Measurements from ENCODE around the gene MAN2C1. TPM values are rescaled to one million over a fixed set of nuclear protein-coding genes. Genes with fewer than 3 reads are reported as not detected.
"Not testable (repeated sequence)": the region's sequence is repeated elsewhere in the genome, so short reads cannot be mapped to it uniquely, and the experiment has no call there.

The MAN2C1 gene
- polyA plus RNA-seq, 1 experiment: 32.5 TPM

DNA sequence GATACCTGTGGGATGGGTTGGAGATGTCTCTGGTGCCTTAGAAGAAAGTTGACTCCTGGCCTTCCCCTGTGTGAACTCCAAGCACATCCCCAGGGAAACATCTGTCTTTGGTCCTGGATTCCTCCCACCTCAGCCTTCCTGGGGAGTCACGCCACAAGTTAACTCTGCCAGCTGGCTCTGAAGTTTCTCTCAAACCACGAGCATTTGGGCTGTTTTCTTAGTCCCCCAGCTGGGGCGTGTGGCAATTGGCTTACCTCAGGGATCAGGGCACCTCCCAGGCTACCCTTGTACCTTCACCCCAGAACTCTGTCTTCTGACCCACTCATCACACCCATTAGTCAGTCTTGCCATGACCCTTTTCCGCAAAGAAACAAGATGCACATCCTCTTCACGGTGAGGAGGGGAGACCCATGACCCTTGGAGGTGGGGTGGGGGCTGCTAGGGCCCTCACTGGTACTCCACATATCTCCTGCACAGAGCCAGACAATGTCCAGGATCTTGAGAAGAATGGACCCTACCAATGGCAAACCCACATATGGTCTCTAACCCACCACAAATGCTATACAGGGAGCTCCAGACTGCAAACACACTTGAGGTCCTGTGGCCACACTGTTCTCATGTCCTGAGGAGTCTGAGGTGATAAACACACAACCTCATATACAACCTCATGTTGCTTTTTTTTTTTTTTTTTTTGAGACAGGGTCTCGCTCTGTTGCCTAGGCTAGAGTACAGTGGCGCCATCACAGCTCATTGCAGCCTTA is 17.6 kb downstream of the MAN2C1 start:
- DNase-seq (ENCODE audit: low read depth, low spot score): no peak
- Histone ChIP-seq H3K27ac (ENCODE audit: low read depth, low read length) (no peak overlapping the region), H3K4me3 (ENCODE audit: low read depth, low read length) (no peak overlapping the region), H3K9me3 (ENCODE audit: control insufficient read depth, insufficient read depth, low read length) (no peaks in the 10 kb centered on the region; the same call in 1 of the 2 replicates), H3K27me3 (ENCODE audit: control insufficient read depth, insufficient read depth, low read length) (peaks cover 22% of the 10 kb centered on the region)
- no peak for TF ChIP-seq CTCF (IDR thresholded peaks at IDR 0.05; ENCODE audit: low read depth, low read length)
- ChIA-PET CTCF (no interaction called here), POLR2A (interaction anchor here (0.5 to 0.7 kb wide), 2 partner anchors 20 to 698 kb away, joined by 3 read pairs; no protein-coding TSS in a partner anchor)

DNA sequence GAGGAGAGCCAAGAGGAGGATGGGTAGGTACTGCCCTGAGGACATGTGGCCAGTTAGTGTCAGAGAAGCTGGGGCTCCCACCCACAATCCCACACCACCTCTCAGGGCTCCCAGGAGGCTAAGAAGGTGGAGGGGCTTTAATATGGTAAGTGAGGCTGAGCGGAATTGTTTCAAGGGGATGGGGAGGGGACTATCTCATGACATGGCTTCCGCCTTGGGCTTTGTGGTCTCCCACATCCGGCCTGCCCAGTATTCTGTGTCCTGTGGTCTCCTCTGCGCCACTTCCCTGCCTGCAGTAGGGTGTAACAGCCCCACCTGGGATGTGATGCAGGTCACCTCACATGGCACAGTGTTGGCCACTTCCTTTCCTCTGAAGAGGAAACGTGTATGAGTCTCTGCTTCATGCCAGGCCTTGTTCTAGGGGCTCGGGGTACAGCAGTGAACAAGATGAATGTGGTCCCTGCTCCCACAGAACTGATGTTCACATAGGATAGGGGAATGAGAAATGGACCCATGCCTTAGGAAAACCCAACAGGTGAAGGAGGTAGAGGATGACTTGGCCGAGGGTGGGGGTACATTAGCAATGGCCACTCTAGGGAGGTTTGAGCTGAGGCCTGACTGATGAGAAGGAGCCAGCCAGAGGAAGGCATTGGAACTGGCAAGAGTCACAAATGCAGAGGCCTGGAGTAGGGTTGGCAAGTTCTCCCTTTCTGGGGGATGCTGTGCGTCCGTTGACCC is 18.4 kb downstream of the MAN2C1 start:
- H3K27me3 ChIP-seq (ENCODE audit: control insufficient read depth, insufficient read depth, low read length): peaks cover 22% of the 10 kb centered on the region
- no peak for TF ChIP-seq CTCF (IDR thresholded peaks at IDR 0.05; ENCODE audit: low read depth, low read length)
- no peaks in the 10 kb centered on the region; the same call in 1 of the 2 replicates for H3K9me3 ChIP-seq (ENCODE audit: control insufficient read depth, insufficient read depth, low read length)
- POLR2A ChIA-PET: interaction anchor here (0.5 to 2.4 kb wide), 2 partner anchors 18 to 697 kb away, joined by 3 to 10 read pairs; partner anchors contain the start of gene MAN2C1
- CTCF ChIA-PET: no interaction called here
- DNase-seq (ENCODE audit: low read depth, low spot score): no peak
- H3K4me3 ChIP-seq (ENCODE audit: low read depth, low read length): no peak overlapping the region
- no peak overlapping the region for H3K27ac ChIP-seq (ENCODE audit: low read depth, low read length)

GRCh38 chr15:75349351-75349669 is 19.1 kb downstream of the MAN2C1 start:
- CTCF ChIA-PET; H3K9me3 ChIP-seq (ENCODE audit: control insufficient read depth, insufficient read depth, low read length); DNase-seq (ENCODE audit: low read depth, low spot score); H3K4me3 ChIP-seq (ENCODE audit: low read depth, low read length); H3K27ac ChIP-seq (ENCODE audit: low read depth, low read length): not testable (repeated sequence)
- peaks cover 22% of the 10 kb centered on the region for H3K27me3 ChIP-seq (ENCODE audit: control insufficient read depth, insufficient read depth, low read length)
- POLR2A ChIA-PET: interaction anchor here (0.6 to 2.4 kb wide), 3 partner anchors 19 to 102 kb away, joined by 3 to 10 read pairs (median 4); partner anchors contain the start of genes MAN2C1 and SIN3A

GRCh38 chr15:75348562-75349350 is 19.7 kb downstream of the MAN2C1 start:
- DNase-seq (ENCODE audit: low read depth, low spot score): no peak
- no peak for TF ChIP-seq CTCF (IDR thresholded peaks at IDR 0.05; ENCODE audit: low read depth, low read length)
- CTCF ChIA-PET: no interaction called here
- H3K4me3 ChIP-seq (ENCODE audit: low read depth, low read length): peak overlapping the region; percentile 69
- peaks cover 22% of the 10 kb centered on the region for H3K27me3 ChIP-seq (ENCODE audit: control insufficient read depth, insufficient read depth, low read length)
- POLR2A ChIA-PET: interaction anchor here (0.6 to 2.4 kb wide), 4 partner anchors 15 to 103 kb away, joined by 3 to 10 read pairs (median 4); partner anchors contain the start of genes MAN2C1 and SIN3A
- H3K27ac ChIP-seq (ENCODE audit: low read depth, low read length): no peak overlapping the region
- H3K9me3 ChIP-seq (ENCODE audit: control insufficient read depth, insufficient read depth, low read length): no peaks in the 10 kb centered on the region; the same call in 1 of the 2 replicates

GRCh38 chr15:75348034-75348561 is 20.3 kb downstream of the MAN2C1 start:
- no peak for DNase-seq (ENCODE audit: low read depth, low spot score)
- Histone ChIP-seq H3K9me3 (ENCODE audit: control insufficient read depth, insufficient read depth, low read length) (no peaks in the 10 kb centered on the region; the same call in 1 of the 2 replicates), H3K27ac (ENCODE audit: low read depth, low read length) (no peak overlapping the region), H3K4me3 (ENCODE audit: low read depth, low read length) (peak overlapping the region; percentile 69), H3K27me3 (ENCODE audit: control insufficient read depth, insufficient read depth, low read length) (peaks cover 22% of the 10 kb centered on the region)
- TF ChIP-seq CTCF (IDR thresholded peaks at IDR 0.05; ENCODE audit: low read depth, low read length): no peak
- CTCF ChIA-PET: no interaction called here
- POLR2A ChIA-PET: interaction anchor here (0.6 to 2.4 kb wide), 4 partner anchors 11 to 104 kb away, joined by 3 to 10 read pairs (median 4); partner anchors contain the start of genes MAN2C1 and SIN3A
